Hepatocyte (in vitro differentiated cells): ENCODE measurements around the gene NKAIN2. TPM values are rescaled to one million over a fixed set of nuclear protein-coding genes. Genes with fewer than 3 reads are reported as not detected.

Experiments used
- DNase-seq: peaks from one replicate; pipeline ENCODE4 v3.0.0-alpha.2; 2016; ENCODE audit warnings: low spot score
- H2AFZ ChIP-seq: fragments of 200-600 bp; sonication (generic); 2 replicates; pipeline ENCODE4 v1.6.0; 2016; ENCODE audit warnings: antibody characterized with exemption, mild to moderate bottlenecking
- H3K27ac ChIP-seq: fragments of 200-600 bp; sonication (generic); 2 replicates; pipeline ENCODE4 v1.5.1; 2016; ENCODE audit warnings: mild to moderate bottlenecking
- H3K27me3 ChIP-seq: fragments of 200-600 bp; sonication (generic); 2 replicates; pipeline ENCODE4 v1.6.1; 2016
- H3K36me3 ChIP-seq: fragments of 200-600 bp; sonication (generic); replicated peaks from 2 replicates; pipeline ENCODE4 v1.5.1; 2016; ENCODE audit warnings: low read depth; ENCODE audit not compliant: insufficient read depth
- H3K4me1 ChIP-seq: fragments of 200-600 bp; sonication (generic); 2 replicates; pipeline ENCODE4 v1.5.1; 2016; ENCODE audit warnings: mild to moderate bottlenecking, moderate library complexity; ENCODE audit not compliant: insufficient read depth
- H3K4me2 ChIP-seq: fragments of 200-600 bp; sonication (generic); 2 replicates; pipeline ENCODE4 v1.6.0; 2016
- H3K4me3 ChIP-seq: fragments of 200-600 bp; sonication (generic); 2 replicates; pipeline ENCODE4 v1.5.1; 2016; ENCODE audit warnings: mild to moderate bottlenecking
- H3K79me2 ChIP-seq: fragments of 200-600 bp; sonication (generic); 2 replicates; pipeline ENCODE4 v1.6.0; 2017; ENCODE audit warnings: mild to moderate bottlenecking
- H3K9me2 ChIP-seq: fragments of 200-600 bp; sonication (generic); replicated peaks from 2 replicates; pipeline ENCODE4 v1.6.0; 2017; ENCODE audit warnings: mild to moderate bottlenecking; ENCODE audit not compliant: insufficient read depth
- H3K9me3 ChIP-seq: fragments of 200-600 bp; sonication (generic); 2 replicates; pipeline ENCODE4 v1.5.1; 2016; ENCODE audit warnings: low read depth, mild to moderate bottlenecking
- H4K20me1 ChIP-seq: fragments of 200-600 bp; sonication (generic); 2 replicates; pipeline ENCODE4 v1.6.0; 2016; ENCODE audit warnings: mild to moderate bottlenecking; ENCODE audit not compliant: insufficient read depth, poor library complexity, severe bottlenecking
- EZH2 ChIP-seq: fragments of 200-600 bp; sonication (generic); IDR thresholded peaks from 2 replicates; pipeline ENCODE4 v1.6.1; 2016; ENCODE audit warnings: antibody characterized with exemption, mild to moderate bottlenecking, borderline replicate concordance
- EZH2phosphoT487 ChIP-seq: fragments of 200-600 bp; sonication (generic); IDR thresholded peaks from one replicate; pipeline ENCODE4 v1.6.1; 2018; ENCODE audit warnings: antibody characterized with exemption, mild to moderate bottlenecking, low read depth, moderate library complexity; ENCODE audit not compliant: unreplicated experiment, severe bottlenecking
- WGBS: methylation state at CpG from one replicate; pipeline ENCODE4 v1.1.6; 2016; ENCODE audit warnings: low lambda C conversion rate; ENCODE audit errors: missing lambda C conversion rate; 5-methylcytosine and 5-hydroxymethylcytosine counted together
- polyA plus RNA-seq: library from polyadenylated mRNA; unstranded; fragments of >200 nt; fragmentation: Nextera tagmentation; extraction: Ambion mirVana; gene quantifications from 2 replicates; pipeline ENCODE4 v1.2.1, GENCODE V29; 2016
- total RNA-seq: library from RNA; depleted of rRNA; stranded (reverse); fragments of >200 nt; gene quantifications from 2 replicates; pipeline ENCODE4 v1.2.3, GENCODE V29; 2014
- TF ChIP-seq, protein P1 (sequence below): fragments of 200-600 bp; sonication (generic); IDR thresholded peaks from 2 replicates; pipeline ENCODE4 v1.5.1; 2016; ENCODE audit warnings: antibody characterized with exemption, mild to moderate bottlenecking; ENCODE audit not compliant: poor library complexity

NKAIN2 gene
- total and polyA plus RNA-seq, 2 experiments from 2014 or later, result 0.48 to 2.6 TPM

DNA sequence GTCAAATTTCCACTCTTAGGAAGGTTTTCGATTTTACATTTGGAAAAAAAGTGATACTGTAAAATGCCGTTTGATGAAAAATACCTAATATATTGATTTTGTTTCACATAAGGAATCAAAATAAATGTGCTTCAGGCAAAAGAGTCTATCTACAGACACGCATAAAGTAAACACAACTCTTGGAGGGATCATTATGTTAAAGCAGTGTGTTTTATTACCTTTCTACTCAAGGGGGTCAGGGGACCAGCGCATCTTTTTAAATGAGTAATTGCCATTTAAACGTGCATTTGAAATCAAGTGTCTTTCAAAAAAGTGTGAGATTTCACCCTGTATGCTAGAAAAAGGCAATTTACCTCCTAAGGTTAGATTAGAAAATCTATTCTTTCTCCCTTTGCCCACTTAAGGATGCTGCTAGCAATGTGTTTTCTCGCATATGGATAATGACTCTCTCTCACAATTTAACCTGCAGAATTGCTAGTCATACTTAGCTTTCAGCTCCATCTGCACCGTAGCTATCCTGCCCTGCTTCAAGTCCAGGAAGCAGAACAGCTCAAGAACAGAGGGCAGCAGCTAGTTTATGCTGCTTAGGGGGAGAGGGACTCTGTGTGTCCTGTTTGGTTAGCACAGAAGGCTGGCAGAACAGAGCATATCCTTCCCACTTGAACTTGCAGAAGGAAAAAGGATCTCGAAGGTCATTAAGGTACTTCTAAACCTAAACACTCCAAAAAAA, 35.0 kb downstream of the NKAIN2 start:
- no peak for DNase-seq
- Histone ChIP-seq H3K9me2 (no peaks in the 10 kb centered on the region), H3K36me3 (no peaks in the 10 kb centered on the region), H3K4me1 (no peaks in the 10 kb centered on the region), H3K27me3 (peaks cover 3% of the 10 kb centered on the region), H3K9me3 (no peaks in the 10 kb centered on the region), H3K4me3 (no peak overlapping the region), H4K20me1 (no peaks in the 10 kb centered on the region), H3K79me2 (no peaks in the 10 kb centered on the region), H3K4me2 (no peak overlapping the region), H2AFZ (no peak overlapping the region), H3K27ac (no peak overlapping the region)
- TF ChIP-seq, protein P1, sequence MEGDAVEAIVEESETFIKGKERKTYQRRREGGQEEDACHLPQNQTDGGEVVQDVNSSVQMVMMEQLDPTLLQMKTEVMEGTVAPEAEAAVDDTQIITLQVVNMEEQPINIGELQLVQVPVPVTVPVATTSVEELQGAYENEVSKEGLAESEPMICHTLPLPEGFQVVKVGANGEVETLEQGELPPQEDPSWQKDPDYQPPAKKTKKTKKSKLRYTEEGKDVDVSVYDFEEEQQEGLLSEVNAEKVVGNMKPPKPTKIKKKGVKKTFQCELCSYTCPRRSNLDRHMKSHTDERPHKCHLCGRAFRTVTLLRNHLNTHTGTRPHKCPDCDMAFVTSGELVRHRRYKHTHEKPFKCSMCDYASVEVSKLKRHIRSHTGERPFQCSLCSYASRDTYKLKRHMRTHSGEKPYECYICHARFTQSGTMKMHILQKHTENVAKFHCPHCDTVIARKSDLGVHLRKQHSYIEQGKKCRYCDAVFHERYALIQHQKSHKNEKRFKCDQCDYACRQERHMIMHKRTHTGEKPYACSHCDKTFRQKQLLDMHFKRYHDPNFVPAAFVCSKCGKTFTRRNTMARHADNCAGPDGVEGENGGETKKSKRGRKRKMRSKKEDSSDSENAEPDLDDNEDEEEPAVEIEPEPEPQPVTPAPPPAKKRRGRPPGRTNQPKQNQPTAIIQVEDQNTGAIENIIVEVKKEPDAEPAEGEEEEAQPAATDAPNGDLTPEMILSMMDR, result no peak
- no peak for TF ChIP-seq EZH2
- TF ChIP-seq EZH2phosphoT487, result no peak
- 53% methylated on average over 8 of the region's 8 CpGs for WGBS

DNA sequence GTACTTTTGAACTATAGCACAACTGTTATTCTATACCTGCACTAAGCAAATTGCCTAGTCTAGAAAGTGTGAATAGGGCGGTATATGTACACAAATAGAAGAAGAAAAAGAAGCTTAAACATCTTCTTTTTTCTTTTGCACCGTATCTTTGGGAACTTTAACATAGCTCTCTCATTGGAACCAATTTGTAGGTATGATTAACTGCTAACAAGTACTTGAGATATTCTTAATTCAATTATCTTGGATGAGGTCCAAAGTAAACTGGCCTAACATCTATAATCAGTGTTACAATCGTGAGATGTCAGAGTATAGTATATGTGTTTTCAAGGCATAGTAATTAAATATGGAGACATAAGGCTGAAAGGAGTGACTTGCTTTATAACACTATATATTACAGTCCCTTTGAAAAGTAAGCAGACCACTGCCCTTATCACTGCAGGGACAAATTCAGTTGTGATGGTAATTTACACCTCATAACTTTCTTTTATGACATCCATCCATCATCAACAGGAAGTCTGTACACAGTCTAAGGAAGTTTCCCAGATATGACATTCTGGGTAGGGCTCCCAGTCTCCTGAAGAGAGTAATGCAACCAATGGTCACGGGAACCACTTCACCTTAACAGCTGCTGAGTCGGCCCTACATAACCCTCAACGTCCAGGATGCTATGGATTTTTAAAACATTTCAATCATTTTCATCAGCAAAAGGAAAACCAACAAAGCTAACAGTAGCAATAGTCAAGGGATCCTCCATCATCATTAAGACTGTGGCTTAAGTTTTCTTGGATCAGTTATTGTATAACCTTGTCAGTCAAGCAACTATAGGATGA, 37.6 kb downstream of the NKAIN2 start:
- H2AFZ ChIP-seq, result no peak overlapping the region
- no peaks in the 10 kb centered on the region for H3K9me2 ChIP-seq
- H4K20me1 ChIP-seq, result no peaks in the 10 kb centered on the region
- DNase-seq, result no peak
- no peaks in the 10 kb centered on the region for H3K27me3 ChIP-seq
- WGBS, result 57% methylated on average over 6 of the region's 6 CpGs
- H3K4me2 ChIP-seq, result no peak overlapping the region
- no peaks in the 10 kb centered on the region for H3K4me1 ChIP-seq
- TF ChIP-seq, protein P1, result no peak
- no peak for TF ChIP-seq EZH2phosphoT487
- TF ChIP-seq EZH2, result no peak
- no peak overlapping the region for H3K27ac ChIP-seq
- H3K79me2 ChIP-seq, result no peaks in the 10 kb centered on the region
- H3K36me3 ChIP-seq, result no peaks in the 10 kb centered on the region
- H3K9me3 ChIP-seq, result no peaks in the 10 kb centered on the region
- H3K4me3 ChIP-seq, result no peak overlapping the region

DNA sequence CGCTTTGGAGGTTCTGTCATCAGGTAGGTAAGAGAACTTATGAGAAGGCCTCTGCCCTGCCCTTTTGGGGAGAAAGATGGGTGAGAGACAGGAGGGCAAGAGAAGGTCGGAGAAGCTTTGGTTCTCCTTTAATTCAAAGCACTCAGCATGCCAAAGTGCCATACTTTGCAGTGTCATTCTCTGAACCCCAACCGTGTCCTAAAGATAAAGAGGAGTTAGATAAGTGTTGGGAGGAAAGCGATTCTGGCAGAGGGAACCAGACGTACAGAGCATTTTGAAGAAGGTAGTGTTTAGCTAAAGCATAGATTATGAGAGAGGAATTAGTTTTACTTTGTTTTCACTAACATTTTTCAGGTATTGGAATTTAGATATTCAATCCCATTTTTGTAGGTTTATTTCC, 40.3 kb downstream of the NKAIN2 start:
- no peak overlapping the region for H3K27ac ChIP-seq
- no peaks in the 10 kb centered on the region for H3K27me3 ChIP-seq
- H3K9me2 ChIP-seq, result no peaks in the 10 kb centered on the region
- TF ChIP-seq, protein P1, result no peak
- TF ChIP-seq EZH2phosphoT487 (no peak), EZH2 (no peak)
- H3K4me3 ChIP-seq, result no peak overlapping the region
- no peaks in the 10 kb centered on the region for H3K4me1 ChIP-seq
- no peak overlapping the region for H2AFZ ChIP-seq
- H4K20me1 ChIP-seq, result no peaks in the 10 kb centered on the region
- H3K36me3 ChIP-seq, result no peaks in the 10 kb centered on the region
- no peak overlapping the region for H3K4me2 ChIP-seq
- H3K9me3 ChIP-seq, result no peaks in the 10 kb centered on the region
- no peak for DNase-seq
- WGBS, result 84% methylated on average over 5 of the region's 5 CpGs
- no peaks in the 10 kb centered on the region for H3K79me2 ChIP-seq
